Measurements from ENCODE around the gene BRI3BP. TPM values are rescaled to one million over a fixed set of nuclear protein-coding genes. Genes with fewer than 3 reads are reported as not detected.

BRI3BP gene
- total RNA-seq, 1 donor: 8.6 TPM

DNA sequence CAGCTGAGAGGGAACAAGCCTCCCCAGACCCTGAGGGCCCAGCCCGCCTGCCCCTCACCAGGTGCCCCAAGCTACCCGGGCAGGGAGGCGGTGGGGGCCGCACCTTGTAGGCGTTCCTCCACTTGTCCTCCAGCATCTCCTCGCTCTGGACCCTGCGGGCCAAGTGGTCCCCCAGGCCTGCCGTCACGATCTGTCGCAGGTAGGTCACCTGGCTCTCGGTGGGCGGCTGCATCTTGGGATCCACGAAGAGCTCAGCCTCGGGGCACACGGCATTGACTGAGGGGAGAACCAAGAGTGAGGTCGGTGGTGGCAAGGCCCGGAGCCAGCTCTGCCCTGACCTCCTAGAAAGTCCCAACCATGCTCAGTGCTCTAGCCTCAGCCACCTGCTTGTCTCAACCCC is 41.1 kb upstream of the BRI3BP start:
- no peak for DNase-seq (ENCODE audit: low read depth)
- H3K4me3 ChIP-seq (ENCODE audit: low read depth, low read length): no peak overlapping the region
- TF ChIP-seq, protein P1, sequence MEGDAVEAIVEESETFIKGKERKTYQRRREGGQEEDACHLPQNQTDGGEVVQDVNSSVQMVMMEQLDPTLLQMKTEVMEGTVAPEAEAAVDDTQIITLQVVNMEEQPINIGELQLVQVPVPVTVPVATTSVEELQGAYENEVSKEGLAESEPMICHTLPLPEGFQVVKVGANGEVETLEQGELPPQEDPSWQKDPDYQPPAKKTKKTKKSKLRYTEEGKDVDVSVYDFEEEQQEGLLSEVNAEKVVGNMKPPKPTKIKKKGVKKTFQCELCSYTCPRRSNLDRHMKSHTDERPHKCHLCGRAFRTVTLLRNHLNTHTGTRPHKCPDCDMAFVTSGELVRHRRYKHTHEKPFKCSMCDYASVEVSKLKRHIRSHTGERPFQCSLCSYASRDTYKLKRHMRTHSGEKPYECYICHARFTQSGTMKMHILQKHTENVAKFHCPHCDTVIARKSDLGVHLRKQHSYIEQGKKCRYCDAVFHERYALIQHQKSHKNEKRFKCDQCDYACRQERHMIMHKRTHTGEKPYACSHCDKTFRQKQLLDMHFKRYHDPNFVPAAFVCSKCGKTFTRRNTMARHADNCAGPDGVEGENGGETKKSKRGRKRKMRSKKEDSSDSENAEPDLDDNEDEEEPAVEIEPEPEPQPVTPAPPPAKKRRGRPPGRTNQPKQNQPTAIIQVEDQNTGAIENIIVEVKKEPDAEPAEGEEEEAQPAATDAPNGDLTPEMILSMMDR (IDR thresholded peaks at IDR 0.05; ENCODE audit: insufficient read depth, low read depth, low read length): no peak

DNA sequence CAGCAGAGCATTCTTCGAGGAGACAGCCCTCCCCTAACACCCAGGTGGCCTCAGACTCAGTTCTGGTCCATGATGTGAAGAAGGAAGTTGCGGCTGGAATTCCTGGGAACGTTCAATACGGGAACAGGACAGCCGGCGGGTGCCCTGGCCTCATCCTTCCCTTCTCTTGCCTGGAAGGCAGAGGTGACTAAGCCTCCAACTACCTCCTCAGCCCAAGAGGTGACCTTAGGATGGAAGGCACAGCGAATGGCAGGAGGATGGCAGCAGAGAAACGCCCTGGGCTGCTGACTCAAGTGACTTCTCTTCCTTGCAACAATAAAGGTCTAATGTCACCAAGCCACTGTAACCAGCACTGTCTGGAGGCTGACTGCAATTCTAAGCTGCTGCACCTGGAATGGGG is 40.6 kb upstream of the BRI3BP start:
- TF ChIP-seq, protein P1 (IDR thresholded peaks at IDR 0.05; ENCODE audit: insufficient read depth, low read depth, low read length): no peak
- H3K4me3 ChIP-seq (ENCODE audit: low read depth, low read length): no peak overlapping the region
- no peak for DNase-seq (ENCODE audit: low read depth)

DNA sequence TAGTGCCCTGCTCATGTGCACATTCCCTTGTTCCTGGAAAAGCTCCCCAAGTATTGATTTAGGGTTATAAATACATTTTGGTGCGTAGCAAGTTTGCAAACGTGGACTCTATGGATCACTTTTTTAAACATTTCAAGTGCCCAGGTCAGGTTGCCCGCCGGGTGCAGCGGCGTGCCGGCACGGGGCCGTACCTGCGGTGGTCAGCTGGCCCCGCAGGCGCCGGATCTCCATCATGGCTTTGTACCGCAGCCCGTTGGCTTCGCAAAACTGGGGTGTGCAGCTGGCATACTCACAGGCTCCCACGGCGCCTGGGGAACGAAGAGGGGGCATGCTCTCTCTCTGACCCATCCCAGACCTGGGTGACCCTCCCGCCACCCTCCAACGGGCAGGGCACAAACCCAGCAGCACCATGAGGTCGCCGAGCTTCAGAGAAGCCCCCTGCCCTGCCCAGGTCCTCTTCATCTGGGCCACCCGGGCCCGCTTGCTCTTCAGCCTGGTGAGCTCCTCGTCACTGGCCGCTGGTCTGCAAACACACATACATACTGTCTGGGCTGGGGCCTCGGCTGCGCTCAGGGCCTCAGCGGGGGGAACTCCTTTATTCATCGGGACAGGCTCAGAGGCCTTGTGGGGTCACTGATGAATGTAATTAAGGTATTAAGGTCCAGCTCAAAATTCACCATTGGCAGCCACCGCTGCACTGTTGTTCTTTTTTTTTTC is 39.6 kb upstream of the BRI3BP start:
- no peak for DNase-seq (ENCODE audit: low read depth)

DNA sequence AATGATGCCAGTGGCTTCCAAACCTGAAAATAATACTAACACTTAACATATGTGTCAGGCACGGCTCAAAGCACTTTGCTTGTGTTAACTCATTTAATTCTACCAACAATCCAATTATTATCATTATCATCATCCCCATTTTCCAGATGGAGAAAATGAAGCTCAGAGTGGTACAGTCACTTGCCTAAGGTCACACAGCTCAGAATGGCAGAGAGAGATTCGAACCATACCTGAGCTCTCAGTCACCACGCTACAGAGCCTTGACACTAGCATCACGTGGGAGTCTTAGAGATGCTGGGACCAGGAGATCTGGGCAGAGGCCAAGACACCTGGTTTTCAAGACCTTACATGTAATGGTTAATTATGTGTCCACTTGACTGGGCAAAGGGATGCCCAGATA is 38.7 kb upstream of the BRI3BP start:
- no peak overlapping the region for H3K4me3 ChIP-seq (ENCODE audit: low read depth, low read length)
- TF ChIP-seq, protein P1 (IDR thresholded peaks at IDR 0.05; ENCODE audit: insufficient read depth, low read depth, low read length): no peak

More for the DNA sequence above, 39.6 kb upstream of the BRI3BP start:
- TF ChIP-seq, protein P1 (IDR thresholded peaks at IDR 0.05; ENCODE audit: insufficient read depth, low read depth, low read length): no peak
- no peak overlapping the region for H3K4me3 ChIP-seq (ENCODE audit: low read depth, low read length)

DNA sequence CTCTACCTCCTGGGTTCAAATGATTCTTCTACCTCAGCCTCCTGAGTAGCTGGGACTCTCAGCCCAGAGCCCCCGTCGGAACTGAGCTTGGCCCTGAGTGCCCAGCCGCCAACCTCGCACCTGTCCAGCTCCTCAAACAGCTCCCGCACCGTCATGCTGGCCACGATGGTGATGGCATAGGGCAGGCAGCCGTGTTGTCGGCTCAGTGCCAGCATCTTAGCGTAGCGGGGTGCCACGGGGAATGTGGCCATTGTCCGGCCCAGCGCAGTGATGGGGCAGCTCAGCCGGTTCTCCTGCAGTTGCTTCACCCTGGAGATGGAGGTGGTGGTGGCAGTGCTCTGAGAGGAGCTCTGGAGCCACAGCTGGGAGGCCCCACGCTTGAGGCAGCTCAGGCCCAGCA is 36.9 kb upstream of the BRI3BP start:
- TF ChIP-seq, protein P1 (IDR thresholded peaks at IDR 0.05; ENCODE audit: insufficient read depth, low read depth, low read length): no peak
- no peak for DNase-seq (ENCODE audit: low read depth)
- H3K4me3 ChIP-seq (ENCODE audit: low read depth, low read length): no peak overlapping the region

More for the DNA sequence above, 38.7 kb upstream of the BRI3BP start:
- DNase-seq (ENCODE audit: low read depth): no peak

DNA sequence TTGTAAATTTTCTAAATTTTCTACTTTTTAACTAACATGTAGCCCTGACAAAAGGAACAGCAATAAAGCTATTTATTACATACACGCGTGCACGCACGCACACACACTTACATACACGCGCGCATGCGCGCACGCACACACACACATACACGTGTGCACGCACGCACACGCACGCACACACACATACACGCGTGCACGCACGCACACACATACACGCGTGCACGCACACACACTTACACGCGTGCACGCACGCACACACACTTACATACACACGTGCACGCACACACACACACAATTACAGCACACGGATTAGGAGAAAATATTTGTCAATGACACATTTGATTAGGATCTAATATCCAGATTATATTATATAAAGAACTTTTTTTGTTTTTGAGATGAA is 32.4 kb upstream of the BRI3BP start:
- DNase-seq (ENCODE audit: low read depth): no peak
- TF ChIP-seq, protein P1 (IDR thresholded peaks at IDR 0.05; ENCODE audit: insufficient read depth, low read depth, low read length): no peak
- no peak overlapping the region for H3K4me3 ChIP-seq (ENCODE audit: low read depth, low read length)

DNA sequence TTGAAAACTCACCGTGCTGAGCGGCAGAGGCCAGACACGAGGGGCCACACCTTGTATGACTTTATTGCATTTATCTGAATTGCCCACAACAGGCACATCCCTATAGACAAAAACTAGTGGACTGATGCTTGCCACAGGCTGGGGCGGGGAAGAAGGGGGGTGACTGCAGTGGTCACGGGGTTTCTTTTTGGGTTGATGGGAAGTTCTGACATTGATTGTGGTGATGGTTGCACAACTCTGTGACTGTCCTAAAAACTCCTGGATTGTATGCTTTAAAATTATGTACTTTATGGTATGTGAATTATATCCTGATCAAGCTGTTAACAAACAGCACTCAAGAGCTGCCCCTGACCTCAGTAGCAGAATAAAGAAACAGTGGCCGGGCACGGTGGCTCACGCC is 30.2 kb upstream of the BRI3BP start:
- no peak overlapping the region for H3K4me3 ChIP-seq (ENCODE audit: low read depth, low read length)
- TF ChIP-seq, protein P1 (IDR thresholded peaks at IDR 0.05; ENCODE audit: insufficient read depth, low read depth, low read length): no peak
- no peak for DNase-seq (ENCODE audit: low read depth)
